ENCODE results near the gene DPCD. TPM values are rescaled to one million over a fixed set of nuclear protein-coding genes. Genes with fewer than 3 reads are reported as not detected.

The DPCD gene
- total and polyA plus RNA-seq, 12 donors = 8.3 to 42.5 (median 26.5) TPM

DNA sequence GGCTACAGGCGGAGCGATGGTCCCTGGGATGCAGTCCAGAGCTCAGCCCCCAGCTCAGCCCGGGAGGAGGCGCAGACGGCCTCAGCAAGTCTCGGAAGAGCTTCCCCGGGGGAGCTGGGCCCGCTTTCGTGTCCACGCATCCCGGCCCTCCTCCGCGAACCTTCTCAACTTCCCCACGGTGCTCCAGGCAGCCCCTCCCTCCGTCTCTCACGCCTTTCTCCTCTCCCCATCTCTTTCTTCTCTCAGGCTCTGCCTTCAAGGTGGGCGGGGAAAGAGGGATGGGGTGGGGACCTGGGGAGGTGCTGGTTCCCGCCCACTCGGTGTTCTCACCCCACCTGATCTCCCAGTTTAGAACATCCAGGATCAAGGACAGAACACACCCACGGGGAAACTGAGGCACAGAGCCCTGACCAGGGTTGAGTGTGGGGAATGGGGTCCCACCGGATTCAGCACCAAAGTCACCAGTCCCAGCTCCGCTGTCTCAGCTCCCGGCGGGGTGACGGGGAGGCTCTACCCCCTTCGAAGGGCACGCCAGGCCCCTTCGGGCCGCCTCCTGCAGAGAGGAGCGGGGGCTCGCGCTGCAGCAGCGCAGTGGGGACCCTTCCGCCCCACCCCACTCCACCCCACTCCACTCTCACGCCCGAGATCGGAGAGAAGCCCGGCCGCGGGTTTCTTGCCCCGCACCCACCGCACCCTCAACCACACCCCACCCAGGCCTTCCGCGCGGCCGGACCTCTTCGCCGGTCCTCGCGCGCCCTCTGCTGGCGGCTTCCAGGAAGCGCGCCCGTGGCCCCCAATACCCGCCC is 18.3 kb upstream of the DPCD start:
- no peak for TF ChIP-seq POLR2A (IDR thresholded peaks at IDR 0.05)
- TF ChIP-seq, protein P1, sequence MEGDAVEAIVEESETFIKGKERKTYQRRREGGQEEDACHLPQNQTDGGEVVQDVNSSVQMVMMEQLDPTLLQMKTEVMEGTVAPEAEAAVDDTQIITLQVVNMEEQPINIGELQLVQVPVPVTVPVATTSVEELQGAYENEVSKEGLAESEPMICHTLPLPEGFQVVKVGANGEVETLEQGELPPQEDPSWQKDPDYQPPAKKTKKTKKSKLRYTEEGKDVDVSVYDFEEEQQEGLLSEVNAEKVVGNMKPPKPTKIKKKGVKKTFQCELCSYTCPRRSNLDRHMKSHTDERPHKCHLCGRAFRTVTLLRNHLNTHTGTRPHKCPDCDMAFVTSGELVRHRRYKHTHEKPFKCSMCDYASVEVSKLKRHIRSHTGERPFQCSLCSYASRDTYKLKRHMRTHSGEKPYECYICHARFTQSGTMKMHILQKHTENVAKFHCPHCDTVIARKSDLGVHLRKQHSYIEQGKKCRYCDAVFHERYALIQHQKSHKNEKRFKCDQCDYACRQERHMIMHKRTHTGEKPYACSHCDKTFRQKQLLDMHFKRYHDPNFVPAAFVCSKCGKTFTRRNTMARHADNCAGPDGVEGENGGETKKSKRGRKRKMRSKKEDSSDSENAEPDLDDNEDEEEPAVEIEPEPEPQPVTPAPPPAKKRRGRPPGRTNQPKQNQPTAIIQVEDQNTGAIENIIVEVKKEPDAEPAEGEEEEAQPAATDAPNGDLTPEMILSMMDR (IDR thresholded peaks at IDR 0.05) = peak; percentile 65 to 91 (median 80)
- peaks cover 0 to 8% (median 0%) of the 10 kb centered on the region in 3 donors for H3K9me3 ChIP-seq (replicated peaks in 1 of 3)
- peaks cover 17 to 23% of the 10 kb centered on the region in 2 donors for H3K4me1 ChIP-seq (replicated peaks in 1 of 2)
- DNase-seq = peak; percentile 55 to 82 (median 80)
- intact Hi-C loops (cut with DNase I) = loop anchor here (2.0 to 10.0 kb wide), 7 partner anchors 95 to 405 kb away; no protein-coding TSS in a partner anchor
- H3K27ac ChIP-seq = no peak overlapping the region
- peak overlapping the region in 2 of 4 donors; percentile 40 to 55 for H3K4me3 ChIP-seq
- 0 to 1% (median 1%) methylated on average over 25 to 56 of the region's 56 CpGs for WGBS, 4 donors
- no peaks in the 10 kb centered on the region for H3K36me3 ChIP-seq (replicated peaks in 1 of 2)
- peaks cover 4% of the 10 kb centered on the region for H3K27me3 ChIP-seq

GRCh38 chr10:101570428-101571270 is 17.5 kb upstream of the DPCD start:
- peak overlapping the region in 3 of 4 donors; percentile 2 to 55 (median 40) for H3K4me3 ChIP-seq
- DNase-seq = peak in 1 of 7 donors; percentile 23
- no peaks in the 10 kb centered on the region for H3K36me3 ChIP-seq (replicated peaks in 1 of 2)
- no peak overlapping the region for H3K27ac ChIP-seq
- intact Hi-C loops (cut with DNase I) = loop anchor here (2.0 to 10.0 kb wide), 3 partner anchors 96 to 358 kb away; no protein-coding TSS in a partner anchor
- TF ChIP-seq, protein P1 (IDR thresholded peaks at IDR 0.05) = peak in 1 of 6 experiments; percentile 16
- no peak for TF ChIP-seq POLR2A (IDR thresholded peaks at IDR 0.05)
- peaks cover 0 to 8% (median 0%) of the 10 kb centered on the region in 3 donors for H3K9me3 ChIP-seq (replicated peaks in 1 of 3)
- WGBS, 4 donors = 6 to 12% (median 7%) methylated on average over 11 to 37 of the region's 37 CpGs
- peaks cover 17 to 23% of the 10 kb centered on the region in 2 donors for H3K4me1 ChIP-seq (replicated peaks in 1 of 2)
- peaks cover 2% of the 10 kb centered on the region for H3K27me3 ChIP-seq

DNA sequence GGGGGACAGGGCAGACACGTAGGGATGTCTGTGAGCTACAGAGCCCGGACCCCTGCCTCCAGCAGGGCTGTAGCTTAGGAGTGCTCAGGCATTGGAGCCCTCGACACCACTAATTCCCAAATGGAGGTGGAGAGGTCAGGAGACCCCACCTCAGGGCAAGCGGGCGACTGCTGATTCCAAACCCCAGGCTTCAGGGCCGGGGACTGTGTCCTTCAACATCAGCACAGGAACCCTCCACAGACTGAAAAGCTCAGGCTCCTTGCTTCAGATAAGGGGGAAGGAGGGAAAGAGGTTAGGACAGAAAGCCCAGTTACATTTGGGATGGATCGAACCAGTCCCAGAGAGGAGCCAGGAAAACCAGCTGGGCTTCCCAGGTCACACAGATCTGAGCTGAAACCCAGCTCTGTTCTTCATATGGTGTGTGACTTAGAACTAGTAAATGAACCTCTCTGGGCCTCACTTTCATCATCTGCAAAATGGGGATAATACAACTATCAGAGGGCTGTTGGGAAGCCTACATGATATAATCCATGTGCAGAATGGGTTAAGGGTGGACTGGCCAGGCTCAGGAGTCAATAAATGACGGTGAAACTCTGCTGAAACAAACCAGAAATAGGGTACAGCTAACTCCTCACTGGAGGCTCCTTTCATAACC is 16.7 kb upstream of the DPCD start:
- Histone ChIP-seq H3K9me3 (replicated peaks in 1 of 3) (peaks cover 0 to 8% (median 0%) of the 10 kb centered on the region in 3 donors), H3K36me3 (replicated peaks in 1 of 2) (no peaks in the 10 kb centered on the region), H3K27ac (no peak overlapping the region), H3K27me3 (no peaks in the 10 kb centered on the region), H3K4me3 (no peak overlapping the region), H3K4me1 (replicated peaks in 1 of 2) (peaks cover 14 to 19% of the 10 kb centered on the region in 2 donors)
- intact Hi-C loops (cut with DNase I) = loop anchor here (2.0 to 10.0 kb wide), 3 partner anchors 97 to 359 kb away; no protein-coding TSS in a partner anchor
- no peak for DNase-seq
- WGBS, 4 donors = 52 to 62% (median 58%) methylated on average over 8 of the region's 8 CpGs
- no peak for TF ChIP-seq POLR2A (IDR thresholded peaks at IDR 0.05)
- TF ChIP-seq, protein P1 (IDR thresholded peaks at IDR 0.05) = no peak
